NCI-H1694 treated with DMSO at 0.1 percent for 48 hours (cell line): ENCODE results near the gene KRTAP1-1.
"Not testable (repeated sequence)": the region's sequence is repeated elsewhere in the genome, so short reads cannot be mapped to it uniquely, and the experiment has no call there.

ENCODE experiments used
- DNase-seq: peaks from one replicate; lab custom pipeline; 2025; lab: John Stamatoyannopoulos, UW

KRTAP1-1 gene

DNA sequence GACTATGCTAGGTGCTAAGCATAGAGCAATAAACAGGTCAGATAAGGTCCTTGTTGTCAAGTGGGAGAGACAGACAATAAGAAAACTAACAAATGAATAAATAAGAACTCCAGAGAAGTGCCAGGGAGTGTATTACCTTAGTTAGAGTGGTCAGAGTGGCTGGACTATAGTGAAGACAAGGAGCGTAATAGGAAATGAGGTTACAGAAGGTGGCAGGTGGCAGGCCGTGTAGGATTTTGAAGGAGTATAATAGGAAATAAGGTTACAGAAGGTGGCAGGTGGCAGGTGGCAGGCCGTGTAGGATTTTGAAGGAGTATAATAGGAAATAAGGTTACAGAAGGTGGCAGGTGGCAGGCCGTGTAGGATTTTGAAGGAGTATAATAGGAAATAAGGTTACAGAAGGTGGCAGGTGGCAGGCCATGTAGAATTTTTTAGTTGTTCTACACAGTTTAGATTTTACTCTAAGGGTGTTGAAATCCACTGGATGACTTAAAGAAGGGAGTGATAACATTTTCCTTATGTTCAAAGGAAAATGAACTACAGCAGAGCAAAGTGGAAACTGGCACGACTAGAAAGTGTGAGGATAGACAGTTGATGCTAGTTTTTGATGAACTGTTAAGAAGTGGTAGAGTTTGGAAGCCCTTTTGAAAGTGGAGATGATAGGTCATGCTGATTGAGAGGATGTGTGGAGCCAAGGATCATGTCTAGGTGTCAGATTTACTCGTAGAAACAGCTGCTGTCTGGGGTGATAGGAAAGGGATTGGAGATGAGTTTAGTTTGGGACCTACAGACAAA, 28.7 kb downstream of the KRTAP1-1 start:
- DNase-seq, result no peak

GRCh38 chr17:41010441-41010840, 30.8 kb downstream of the KRTAP1-1 start:
- DNase-seq, result no peak

- DNase-seq, result no peak
Measured at GRCh38 chr17:41009936-41010335, 31.3 kb downstream of the KRTAP1-1 start.

- DNase-seq, result no peak
Measured at GRCh38 chr17:41009301-41009760, 31.9 kb downstream of the KRTAP1-1 start.

DNA sequence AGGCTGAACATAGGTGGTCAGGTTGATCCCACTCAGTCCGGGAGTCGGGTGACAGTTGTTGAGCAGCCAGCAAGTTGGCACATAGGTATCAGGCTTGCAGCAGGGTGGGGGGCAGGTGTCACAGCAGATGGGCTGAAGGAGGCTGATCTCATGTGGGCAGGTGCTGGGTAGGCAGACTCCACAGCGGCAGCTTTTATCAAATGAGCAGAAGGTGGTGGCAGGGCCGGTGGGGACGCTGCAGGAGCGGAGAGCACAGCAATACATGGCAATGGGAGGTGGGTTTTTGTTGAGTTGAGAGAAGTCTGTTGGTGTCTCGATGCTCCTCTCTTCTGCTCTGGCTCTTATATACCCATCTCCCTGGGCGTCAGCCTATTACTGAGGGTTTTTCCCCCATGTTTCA, 32.4 kb downstream of the KRTAP1-1 start, which contains the start of gene KRTAP3-1:
Gene KRTAP3-1, minus strand, starts transcription at position 318 of the 400 bp plus-strand sequence. Its CDS starts 54 bp downstream, at position 264.
- DNase-seq, result no peak

DNA sequence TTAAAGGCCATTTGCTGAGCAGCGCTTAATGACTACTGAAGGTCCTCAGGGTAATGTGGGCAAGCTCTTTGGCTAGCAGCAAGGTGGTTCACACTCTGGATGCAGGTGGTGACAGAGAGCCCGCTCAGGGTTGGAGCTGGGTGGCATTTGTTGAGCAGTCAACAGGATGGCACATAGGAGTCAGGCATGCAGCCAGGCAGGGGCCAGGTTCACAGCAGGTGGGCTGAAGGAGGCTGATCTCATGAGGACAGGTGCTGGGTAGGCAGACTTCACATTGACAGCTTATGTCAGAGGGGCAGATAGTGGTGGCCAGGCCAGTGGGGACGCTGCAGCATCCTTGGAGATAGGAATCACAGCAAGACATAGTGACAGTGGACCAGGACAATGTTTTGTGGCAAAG, 36.9 kb downstream of the KRTAP1-1 start:
- DNase-seq, result no peak

GRCh38 chr17:41003926-41004325, 37.3 kb downstream of the KRTAP1-1 start:
- DNase-seq, result no peak

- no peak for DNase-seq
Measured at GRCh38 chr17:41002814-41003213, 38.4 kb downstream of the KRTAP1-1 start.

DNA sequence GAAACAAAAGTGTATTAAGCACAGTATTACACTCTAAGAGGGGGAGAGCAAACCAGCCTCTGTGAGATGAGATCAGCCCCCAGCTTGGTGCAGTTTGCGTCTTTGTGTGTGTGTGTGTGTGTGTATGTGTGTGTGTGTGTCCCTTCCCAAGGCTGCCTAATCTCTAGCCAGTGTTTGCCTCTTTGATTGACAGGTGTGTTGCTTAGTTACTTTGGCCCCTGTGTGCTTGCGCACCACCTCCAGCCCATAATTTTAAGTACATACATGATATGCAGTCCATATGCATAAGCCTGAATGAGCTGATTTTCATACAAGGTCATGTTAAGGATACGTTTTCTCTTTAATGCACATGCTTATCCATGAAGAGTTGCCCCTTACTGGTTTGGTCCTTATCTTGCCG, 39.5 kb downstream of the KRTAP1-1 start:
- DNase-seq, result no peak

DNA sequence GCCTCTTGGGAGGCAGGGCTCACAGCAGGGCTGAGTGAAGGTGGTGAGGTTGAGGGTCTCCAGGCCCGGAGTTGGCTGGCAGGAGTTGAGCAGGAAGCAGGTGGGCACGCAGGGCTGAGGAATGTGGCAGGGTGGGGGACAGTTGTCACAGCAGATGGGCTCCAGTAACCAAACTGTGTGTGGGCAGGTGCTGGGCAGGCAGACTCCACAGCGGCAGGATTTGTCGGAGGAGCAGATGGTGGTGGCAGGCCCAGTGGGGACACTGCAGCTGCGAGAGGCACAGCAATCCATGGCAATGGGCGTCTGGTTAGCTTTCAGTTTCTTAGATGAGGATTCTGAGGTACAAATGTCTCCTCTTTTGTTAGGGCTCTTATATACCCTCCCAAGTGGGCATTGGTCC, 41.7 kb downstream of the KRTAP1-1 start, which contains the start of gene KRTAP3-2:
Gene KRTAP3-2, minus strand, starts transcription at position 344 of the 400 bp plus-strand sequence. Its CDS starts 53 bp downstream, at position 291.
- DNase-seq, result not testable (repeated sequence)

DNA sequence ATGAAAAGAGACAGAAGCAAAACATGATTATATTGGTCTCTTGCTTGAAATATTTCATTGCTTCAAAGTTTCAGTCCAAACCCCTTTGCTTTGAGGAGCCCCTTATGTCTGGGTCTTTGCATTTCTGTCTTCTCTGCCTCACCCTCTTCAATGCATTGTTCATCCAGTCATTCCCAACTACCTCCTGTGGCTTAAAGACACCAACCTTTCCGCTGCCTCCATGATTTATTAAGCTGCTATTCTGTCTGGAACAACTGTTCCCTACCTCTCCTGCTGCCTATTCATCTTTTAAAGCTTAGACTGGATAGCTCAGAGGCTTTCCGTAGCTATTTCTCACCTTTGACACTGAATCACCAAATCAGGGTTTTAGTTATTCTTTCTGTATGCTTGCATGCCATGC, 43.9 kb downstream of the KRTAP1-1 start:
- DNase-seq, result no peak

- DNase-seq, result no peak
Measured at GRCh38 chr17:40996829-40997228, 44.4 kb downstream of the KRTAP1-1 start.

DNA sequence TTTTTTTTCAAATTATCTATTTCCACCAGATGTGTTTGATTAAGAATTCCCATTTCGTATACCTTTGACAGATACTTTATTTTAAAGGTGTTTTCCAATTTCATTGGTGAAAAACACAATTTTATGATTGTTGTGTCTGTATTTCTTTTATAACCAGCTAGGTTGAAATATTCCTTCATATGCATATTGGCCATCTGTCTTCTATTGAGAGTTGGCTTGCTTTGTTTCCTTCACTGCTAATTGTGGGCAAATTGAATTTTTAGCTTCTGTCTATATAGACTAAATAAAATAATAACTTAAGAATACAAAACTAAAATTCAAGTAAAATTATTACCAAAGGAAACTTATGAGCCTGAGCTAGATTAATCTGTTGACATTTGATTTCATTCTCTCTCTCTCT, 46.1 kb downstream of the KRTAP1-1 start:
- no peak for DNase-seq

DNA sequence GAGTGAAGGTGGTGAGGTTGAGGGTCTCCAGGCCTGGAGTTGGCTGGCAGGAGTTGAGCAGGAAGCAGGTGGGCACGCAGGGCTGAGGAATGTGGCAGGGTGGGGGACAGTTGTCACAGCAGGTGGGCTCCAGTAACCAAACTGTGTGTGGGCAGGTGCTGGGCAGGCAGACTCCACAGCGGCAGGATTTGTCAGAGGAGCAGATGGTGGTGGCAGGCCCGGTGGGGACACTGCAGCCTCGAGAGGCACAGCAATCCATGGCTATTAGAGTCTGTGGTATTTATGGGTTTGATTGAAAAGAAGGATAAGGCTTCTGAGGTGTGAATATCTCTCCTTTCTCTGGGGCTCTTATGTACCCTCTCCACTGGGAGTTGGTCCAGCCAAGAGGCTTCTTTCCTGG, 47.4 kb downstream of the KRTAP1-1 start, which contains the start of gene KRTAP3-3:
Gene KRTAP3-3, minus strand, starts transcription at position 326 of the 400 bp plus-strand sequence. Its CDS starts 67 bp downstream, at position 259.
- no peak for DNase-seq

DNA sequence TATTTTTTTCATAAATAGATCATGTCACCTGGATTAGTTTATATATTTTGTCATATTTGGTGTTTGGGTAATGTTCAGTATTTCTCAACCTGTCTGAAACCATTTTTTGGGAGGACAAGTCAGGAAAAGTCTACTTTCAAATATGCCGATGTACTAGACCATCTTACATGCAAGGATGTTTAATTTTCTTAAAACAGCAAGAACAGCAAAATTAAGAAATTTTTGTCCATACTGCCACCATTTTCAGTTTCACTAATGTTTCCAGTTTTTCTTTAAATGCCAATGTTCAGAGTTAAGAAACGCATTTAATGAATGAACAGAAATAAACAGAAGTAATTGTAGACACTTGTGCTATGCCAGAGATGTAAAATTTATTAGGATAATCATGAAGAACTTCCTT, 48.2 kb downstream of the KRTAP1-1 start:
- DNase-seq, result no peak

DNA sequence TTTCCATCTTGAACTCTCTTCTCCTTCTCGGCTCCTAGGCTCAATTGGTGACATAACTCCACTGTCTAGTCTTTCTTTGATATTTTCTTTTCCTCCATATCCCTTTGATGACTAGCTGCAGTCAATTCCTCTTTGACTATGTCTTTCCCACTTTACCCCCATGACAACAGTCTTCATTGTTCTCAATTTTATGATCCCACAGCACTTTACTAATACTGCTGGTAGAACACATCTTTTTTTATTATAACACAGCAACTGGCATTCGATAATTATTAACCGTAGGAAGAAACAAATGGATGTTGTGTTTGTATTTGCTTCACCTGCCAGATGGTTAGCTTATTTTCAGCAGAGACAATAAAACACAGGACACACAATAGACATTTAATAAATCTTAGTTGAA, 48.6 kb downstream of the KRTAP1-1 start:
- DNase-seq, result no peak
